ENCODE data around the gene SPDYE2. TPM values are rescaled to one million over a fixed set of nuclear protein-coding genes. Genes with fewer than 3 reads are reported as not detected.
"Not testable (repeated sequence)": the region's sequence is repeated elsewhere in the genome, so short reads cannot be mapped to it uniquely, and the experiment has no call there.

The SPDYE2 gene
- total and polyA plus RNA-seq, 2 experiments from 2014 or later: 2.4 TPM; not detected in 1

GRCh38 chr7:102546353-102546752, 4.7 kb upstream of the SPDYE2 start:
- H3K27ac ChIP-seq; H3K27me3 ChIP-seq; H2AFZ ChIP-seq; H3K36me3 ChIP-seq (replicated peaks; ENCODE audit: insufficient read depth, low read depth); H3K9me2 ChIP-seq (replicated peaks; ENCODE audit: insufficient read depth); H4K20me1 ChIP-seq (ENCODE audit: insufficient read depth, poor library complexity, severe bottlenecking); H3K4me3 ChIP-seq; H3K4me1 ChIP-seq (ENCODE audit: insufficient read depth); H3K9me3 ChIP-seq (ENCODE audit: low read depth); H3K4me2 ChIP-seq; H3K79me2 ChIP-seq; DNase-seq (ENCODE audit: low spot score): not testable (repeated sequence)
- WGBS (ENCODE audit: low lambda C conversion rate, missing lambda C conversion rate): no CpG with 5 or more reads among the region's 6 CpGs

- H3K27ac ChIP-seq; DNase-seq (ENCODE audit: low spot score); H3K9me3 ChIP-seq (ENCODE audit: low read depth); H3K27me3 ChIP-seq; H3K79me2 ChIP-seq; H4K20me1 ChIP-seq (ENCODE audit: insufficient read depth, poor library complexity, severe bottlenecking); H2AFZ ChIP-seq; H3K4me1 ChIP-seq (ENCODE audit: insufficient read depth); H3K4me3 ChIP-seq; H3K9me2 ChIP-seq (replicated peaks; ENCODE audit: insufficient read depth); H3K36me3 ChIP-seq (replicated peaks; ENCODE audit: insufficient read depth, low read depth); H3K4me2 ChIP-seq: not testable (repeated sequence)
- WGBS (ENCODE audit: low lambda C conversion rate, missing lambda C conversion rate): 100% methylated on average over 2 of the region's 11 CpGs
Measured at GRCh38 chr7:102568620-102569019, 17.6 kb downstream of the SPDYE2 start.

GRCh38 chr7:102572261-102573239, 21.5 kb downstream of the SPDYE2 start, which contains the start of gene POLR2J3:
POLR2J3 (minus strand) TSS chr7:102572583; CDS start chr7:102572521, 62 bp downstream.
- H3K27me3 ChIP-seq; H3K36me3 ChIP-seq (replicated peaks; ENCODE audit: insufficient read depth, low read depth); H4K20me1 ChIP-seq (ENCODE audit: insufficient read depth, poor library complexity, severe bottlenecking); H3K4me2 ChIP-seq; H3K9me3 ChIP-seq (ENCODE audit: low read depth); H3K9me2 ChIP-seq (replicated peaks; ENCODE audit: insufficient read depth); H3K27ac ChIP-seq; H3K4me1 ChIP-seq (ENCODE audit: insufficient read depth); H2AFZ ChIP-seq; H3K79me2 ChIP-seq; H3K4me3 ChIP-seq: not testable (repeated sequence)
- TF ChIP-seq CTCF (IDR thresholded peaks at IDR 0.05; ENCODE audit: poor library complexity): peak; percentile 49
- WGBS (ENCODE audit: low lambda C conversion rate, missing lambda C conversion rate): under 1% methylated on average over 26 of the region's 64 CpGs
- peak; percentile 85 for DNase-seq (ENCODE audit: low spot score)

GRCh38 chr7:102574607-102575006, 23.6 kb downstream of the SPDYE2 start:
- H3K9me3 ChIP-seq (ENCODE audit: low read depth); H3K36me3 ChIP-seq (replicated peaks; ENCODE audit: insufficient read depth, low read depth); H3K4me2 ChIP-seq; DNase-seq (ENCODE audit: low spot score); H3K4me3 ChIP-seq; H3K4me1 ChIP-seq (ENCODE audit: insufficient read depth); H3K79me2 ChIP-seq; H3K27me3 ChIP-seq; H2AFZ ChIP-seq; H3K27ac ChIP-seq; H4K20me1 ChIP-seq (ENCODE audit: insufficient read depth, poor library complexity, severe bottlenecking); H3K9me2 ChIP-seq (replicated peaks; ENCODE audit: insufficient read depth): not testable (repeated sequence)
- no CpG with 5 or more reads among the region's 6 CpGs for WGBS (ENCODE audit: low lambda C conversion rate, missing lambda C conversion rate)

GRCh38 chr7:102576363-102576762, 25.3 kb downstream of the SPDYE2 start:
- not testable (repeated sequence) for H3K4me2 ChIP-seq; DNase-seq (ENCODE audit: low spot score); H3K79me2 ChIP-seq; H3K9me3 ChIP-seq (ENCODE audit: low read depth); H3K9me2 ChIP-seq (replicated peaks; ENCODE audit: insufficient read depth); H3K36me3 ChIP-seq (replicated peaks; ENCODE audit: insufficient read depth, low read depth); H2AFZ ChIP-seq; H4K20me1 ChIP-seq (ENCODE audit: insufficient read depth, poor library complexity, severe bottlenecking); H3K27me3 ChIP-seq; H3K27ac ChIP-seq; H3K4me1 ChIP-seq (ENCODE audit: insufficient read depth); H3K4me3 ChIP-seq
- no CpG with 5 or more reads among the region's 3 CpGs for WGBS (ENCODE audit: low lambda C conversion rate, missing lambda C conversion rate)

- H3K9me3 ChIP-seq (ENCODE audit: low read depth); H3K4me3 ChIP-seq; H3K36me3 ChIP-seq (replicated peaks; ENCODE audit: insufficient read depth, low read depth); H3K4me2 ChIP-seq; DNase-seq (ENCODE audit: low spot score); H3K9me2 ChIP-seq (replicated peaks; ENCODE audit: insufficient read depth); H3K79me2 ChIP-seq; H4K20me1 ChIP-seq (ENCODE audit: insufficient read depth, poor library complexity, severe bottlenecking); H3K27ac ChIP-seq; H3K4me1 ChIP-seq (ENCODE audit: insufficient read depth); H3K27me3 ChIP-seq; H2AFZ ChIP-seq: not testable (repeated sequence)
- WGBS (ENCODE audit: low lambda C conversion rate, missing lambda C conversion rate): 84% methylated on average over 7 of the region's 7 CpGs
Measured at GRCh38 chr7:102577315-102578240, 26.6 kb downstream of the SPDYE2 start.

GRCh38 chr7:102578486-102578885, 27.5 kb downstream of the SPDYE2 start:
- WGBS (ENCODE audit: low lambda C conversion rate, missing lambda C conversion rate): 79% methylated on average over 5 of the region's 5 CpGs
- not testable (repeated sequence) for H3K27ac ChIP-seq; H3K4me3 ChIP-seq; H3K79me2 ChIP-seq; H3K4me1 ChIP-seq (ENCODE audit: insufficient read depth); H3K4me2 ChIP-seq; H3K9me2 ChIP-seq (replicated peaks; ENCODE audit: insufficient read depth); H3K36me3 ChIP-seq (replicated peaks; ENCODE audit: insufficient read depth, low read depth); H3K9me3 ChIP-seq (ENCODE audit: low read depth); H2AFZ ChIP-seq; H3K27me3 ChIP-seq; DNase-seq (ENCODE audit: low spot score); H4K20me1 ChIP-seq (ENCODE audit: insufficient read depth, poor library complexity, severe bottlenecking)

All from hepatocyte (in vitro differentiated cells).